Duodenal mucosa (tissue), 2 donors: ENCODE results near the gene SIK2.

Experiments used
- H3K27ac ChIP-seq: one replicate; pipeline ENCODE4 v1.7.0; 2013; ENCODE audit warnings: low read depth, low read length
- H3K27me3 ChIP-seq, 2 donors: one replicate each; pipeline ENCODE4 v1.7.0; 2013; ENCODE audit warnings: low read length in 2 of 2, control low read depth in 1 of 2; ENCODE audit not compliant: insufficient read depth in 2 of 2, control insufficient read depth in 1 of 2
- H3K36me3 ChIP-seq, 2 donors: one replicate each; pipeline ENCODE4 v1.7.0; 2013; ENCODE audit warnings: low read length in 2 of 2, control low read depth in 1 of 2; ENCODE audit not compliant: insufficient read depth in 2 of 2, control insufficient read depth in 1 of 2
- H3K4me1 ChIP-seq, 2 donors: one replicate each; pipeline ENCODE4 v1.7.0; 2013; ENCODE audit warnings: low read length in 2 of 2, control low read depth in 1 of 2; ENCODE audit not compliant: insufficient read depth in 2 of 2, control insufficient read depth in 1 of 2
- H3K4me3 ChIP-seq, 2 donors: one replicate each; pipeline ENCODE4 v1.7.0; 2013; ENCODE audit warnings: low read length in 2 of 2, low read depth in 1 of 2
- H3K9ac ChIP-seq, 2 donors: one replicate each; pipeline ENCODE4 v1.7.0; 2013; ENCODE audit warnings: low read length in 2 of 2, low read depth in 1 of 2
- H3K9me3 ChIP-seq, 2 donors: one replicate each; pipeline ENCODE4 v1.7.0; 2013; ENCODE audit warnings: low read length in 2 of 2, control low read depth in 1 of 2; ENCODE audit not compliant: control insufficient read depth in 1 of 2

SIK2 gene

DNA sequence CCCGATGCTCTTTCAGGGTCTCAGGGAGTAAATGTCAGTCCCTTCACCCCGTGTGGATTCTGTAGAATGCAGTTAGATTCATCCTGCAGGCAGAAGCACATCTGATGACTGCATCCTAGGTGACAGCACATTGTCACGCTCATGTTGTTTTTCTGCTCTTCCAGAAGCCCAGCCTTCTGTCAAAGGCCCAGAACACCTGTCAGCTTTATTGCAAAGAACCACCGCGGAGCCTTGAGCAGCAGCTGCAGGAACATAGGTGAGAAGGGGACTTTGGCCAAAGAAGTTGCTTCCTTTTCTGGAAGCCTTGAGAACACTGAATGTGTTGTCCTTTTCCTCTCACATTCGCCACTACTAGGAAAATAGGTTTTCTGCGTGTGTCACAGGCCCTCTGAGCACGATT is 120.3 kb downstream of the SIK2 start:
- H3K4me3 ChIP-seq, result no peak overlapping the region
- H3K27ac ChIP-seq, result no peak overlapping the region
- H3K4me1 ChIP-seq, result peaks cover 0 to 7% of the 10 kb centered on the region in 2 donors
- H3K9me3 ChIP-seq, result no peaks in the 10 kb centered on the region
- H3K27me3 ChIP-seq, result no peaks in the 10 kb centered on the region
- peaks cover 56 to 86% of the 10 kb centered on the region in 2 donors for H3K36me3 ChIP-seq
- no peak overlapping the region for H3K9ac ChIP-seq

DNA sequence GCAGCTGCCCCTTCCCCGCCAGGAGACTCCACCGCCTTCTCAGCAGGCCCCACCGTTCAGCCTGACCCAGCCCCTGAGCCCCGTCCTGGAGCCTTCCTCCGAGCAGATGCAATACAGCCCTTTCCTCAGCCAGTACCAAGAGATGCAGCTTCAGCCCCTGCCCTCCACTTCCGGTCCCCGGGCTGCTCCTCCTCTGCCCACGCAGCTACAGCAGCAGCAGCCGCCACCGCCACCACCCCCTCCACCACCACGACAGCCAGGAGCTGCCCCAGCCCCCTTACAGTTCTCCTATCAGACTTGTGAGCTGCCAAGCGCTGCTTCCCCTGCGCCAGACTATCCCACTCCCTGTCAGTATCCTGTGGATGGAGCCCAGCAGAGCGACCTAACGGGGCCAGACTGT is 121.3 kb downstream of the SIK2 start:
- no peaks in the 10 kb centered on the region for H3K9me3 ChIP-seq
- peaks cover 0 to 7% of the 10 kb centered on the region in 2 donors for H3K4me1 ChIP-seq
- no peaks in the 10 kb centered on the region for H3K27me3 ChIP-seq
- no peak overlapping the region for H3K27ac ChIP-seq
- H3K36me3 ChIP-seq, result peaks cover 56 to 89% of the 10 kb centered on the region in 2 donors
- H3K9ac ChIP-seq, result no peak overlapping the region
- no peak overlapping the region for H3K4me3 ChIP-seq

DNA sequence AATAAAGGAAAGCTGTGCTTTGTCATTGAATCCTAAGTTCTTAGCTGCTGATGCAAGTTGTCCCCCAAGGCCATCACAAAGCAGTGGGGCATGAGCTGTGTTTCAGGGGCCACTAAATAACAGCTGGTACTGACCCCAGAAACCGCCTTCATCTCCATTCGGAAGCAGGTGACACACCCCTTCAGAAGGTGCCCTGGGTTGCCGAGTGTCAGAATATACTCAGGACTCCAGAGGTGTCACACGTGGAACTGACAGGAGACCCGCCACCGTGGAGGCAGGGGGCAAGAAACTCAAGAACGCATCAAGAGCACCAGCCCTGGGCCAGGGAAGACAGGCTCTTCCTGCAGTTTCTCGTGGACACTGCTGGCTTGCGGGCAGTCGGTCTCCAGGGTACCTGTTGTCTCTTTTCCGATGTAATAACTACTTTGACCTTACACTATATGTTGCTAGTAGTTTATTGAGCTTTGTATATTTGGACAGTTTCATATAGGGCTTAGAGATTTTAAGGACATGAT is 122.4 kb downstream of the SIK2 start:
- peaks cover 0 to 7% of the 10 kb centered on the region in 2 donors for H3K4me1 ChIP-seq
- H3K4me3 ChIP-seq, result no peak overlapping the region
- H3K36me3 ChIP-seq, result peaks cover 60 to 81% of the 10 kb centered on the region in 2 donors
- H3K27me3 ChIP-seq, result no peaks in the 10 kb centered on the region
- no peaks in the 10 kb centered on the region for H3K9me3 ChIP-seq
- H3K9ac ChIP-seq, result no peak overlapping the region
- no peak overlapping the region for H3K27ac ChIP-seq

DNA sequence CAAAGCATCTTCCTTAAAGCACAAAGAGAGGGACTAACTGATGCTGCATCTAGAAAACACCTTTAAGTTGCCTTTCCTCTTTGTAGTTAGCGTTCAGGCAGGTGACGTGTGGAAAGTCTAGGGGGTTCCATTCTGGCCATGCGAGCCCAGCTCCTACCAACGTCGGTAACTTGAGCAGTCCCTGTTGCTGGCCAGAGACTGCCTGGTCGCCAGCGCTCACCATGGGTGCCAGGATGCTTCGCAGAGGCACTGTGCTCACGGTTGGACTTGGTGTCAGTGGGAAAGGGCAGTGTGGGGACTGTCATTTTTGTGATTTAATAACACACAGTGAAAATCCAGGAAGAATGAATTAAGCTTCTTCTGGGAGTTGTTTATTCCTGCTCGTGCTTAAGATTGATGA is 123.4 kb downstream of the SIK2 start:
- Histone ChIP-seq H3K36me3 (peaks cover 50 to 72% of the 10 kb centered on the region in 2 donors), H3K9ac (no peak overlapping the region)

DNA sequence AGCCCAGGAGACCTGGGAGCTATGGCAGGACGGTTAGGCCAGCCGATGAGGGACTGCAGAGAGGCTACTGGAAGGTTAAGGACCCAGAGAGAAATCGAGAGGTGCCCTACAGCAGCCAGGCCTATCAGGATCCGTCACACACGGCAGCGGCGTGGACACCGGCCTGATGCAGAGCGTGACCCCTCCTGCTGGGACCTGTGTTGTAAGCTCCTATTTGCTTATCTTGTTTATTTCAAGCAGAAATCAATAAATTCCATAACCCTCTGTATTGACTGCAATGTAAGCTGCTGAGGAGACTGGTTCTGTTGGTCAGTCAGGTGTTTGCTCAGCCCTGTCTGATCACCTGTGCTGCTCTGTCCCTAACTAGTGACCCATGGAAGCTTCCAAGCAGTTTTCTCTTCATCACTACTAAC is 124.1 kb downstream of the SIK2 start:
- no peak overlapping the region for H3K4me3 ChIP-seq
- no peak overlapping the region for H3K27ac ChIP-seq
- H3K9ac ChIP-seq, result no peak overlapping the region
- peaks cover 44 to 65% of the 10 kb centered on the region in 2 donors for H3K36me3 ChIP-seq
- H3K27me3 ChIP-seq, result no peaks in the 10 kb centered on the region
- no peaks in the 10 kb centered on the region for H3K9me3 ChIP-seq
- H3K4me1 ChIP-seq, result peaks cover 1 to 15% of the 10 kb centered on the region in 2 donors

More for the DNA sequence above, 123.4 kb downstream of the SIK2 start:
- Histone ChIP-seq H3K27me3 (no peaks in the 10 kb centered on the region), H3K4me3 (no peak overlapping the region), H3K9me3 (no peaks in the 10 kb centered on the region), H3K4me1 (peaks cover 0 to 9% of the 10 kb centered on the region in 2 donors), H3K27ac (no peak overlapping the region)

DNA sequence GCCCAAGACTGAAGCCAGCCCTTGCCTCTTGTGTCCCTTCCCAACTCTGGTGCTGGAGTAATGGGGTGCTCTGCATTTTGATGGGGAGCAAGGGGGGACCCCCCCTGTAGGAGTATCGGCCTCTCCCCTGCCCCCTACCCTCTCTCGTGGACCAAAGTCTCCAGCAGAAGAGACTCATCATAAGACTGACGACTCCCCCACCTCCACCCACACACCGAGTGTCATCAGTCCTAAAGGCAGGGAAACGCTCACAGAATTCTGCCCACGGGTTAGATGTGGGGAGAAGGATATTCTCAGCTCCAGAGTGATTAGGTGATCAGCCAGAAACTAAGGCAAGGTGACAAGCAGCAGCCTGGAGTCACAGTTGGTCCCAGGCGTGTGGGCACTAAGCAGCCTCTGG is 125.2 kb downstream of the SIK2 start:
- Histone ChIP-seq H3K27me3 (no peaks in the 10 kb centered on the region), H3K9ac (no peak overlapping the region), H3K4me3 (no peak overlapping the region), H3K27ac (no peak overlapping the region), H3K36me3 (peaks cover 34 to 54% of the 10 kb centered on the region in 2 donors), H3K4me1 (peaks cover 4 to 14% of the 10 kb centered on the region in 2 donors), H3K9me3 (no peaks in the 10 kb centered on the region)

DNA sequence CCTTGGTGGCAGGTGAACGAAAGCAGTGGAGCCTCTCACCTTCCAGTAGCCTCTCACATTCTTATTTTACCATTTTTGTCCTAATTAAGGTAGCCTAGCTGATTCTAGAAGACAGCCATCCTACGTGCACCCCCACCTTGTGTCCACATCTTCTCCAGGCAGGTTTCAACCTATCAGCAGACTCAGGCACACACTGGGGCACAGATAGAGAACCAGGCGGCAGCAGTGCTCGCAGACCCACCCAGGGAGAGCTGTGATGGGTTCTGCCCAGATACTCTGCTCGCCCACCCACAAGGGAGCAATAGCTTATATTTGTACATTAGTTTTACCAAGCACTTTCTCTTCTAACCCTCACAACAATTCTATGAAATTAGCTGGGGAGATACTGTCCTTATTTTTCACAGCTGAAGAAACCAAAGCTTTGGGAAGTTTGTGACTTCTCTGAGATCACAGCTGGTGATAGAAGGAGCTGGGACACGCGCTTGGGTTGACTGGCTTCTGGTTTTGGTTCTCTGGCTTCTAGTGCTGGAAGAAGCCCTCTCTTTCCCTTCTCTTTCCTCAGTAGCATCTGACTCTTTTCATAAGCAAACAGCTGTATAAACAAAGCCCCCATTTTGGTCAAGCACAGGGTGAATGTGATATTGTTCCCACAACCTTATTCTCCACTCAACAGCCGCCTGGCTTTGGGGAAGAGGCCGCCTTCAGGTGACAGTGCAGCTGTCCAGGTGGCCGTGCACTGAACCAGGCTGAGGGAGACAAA is 127.0 kb downstream of the SIK2 start:
- H3K4me1 ChIP-seq, result peaks cover 10 to 18% of the 10 kb centered on the region in 2 donors
- H3K4me3 ChIP-seq, result no peak overlapping the region
- no peaks in the 10 kb centered on the region for H3K27me3 ChIP-seq
- H3K9me3 ChIP-seq, result no peaks in the 10 kb centered on the region
- H3K9ac ChIP-seq, result no peak overlapping the region
- H3K27ac ChIP-seq, result peak overlapping the region; percentile 1
- H3K36me3 ChIP-seq, result peaks cover 19 to 36% of the 10 kb centered on the region in 2 donors

DNA sequence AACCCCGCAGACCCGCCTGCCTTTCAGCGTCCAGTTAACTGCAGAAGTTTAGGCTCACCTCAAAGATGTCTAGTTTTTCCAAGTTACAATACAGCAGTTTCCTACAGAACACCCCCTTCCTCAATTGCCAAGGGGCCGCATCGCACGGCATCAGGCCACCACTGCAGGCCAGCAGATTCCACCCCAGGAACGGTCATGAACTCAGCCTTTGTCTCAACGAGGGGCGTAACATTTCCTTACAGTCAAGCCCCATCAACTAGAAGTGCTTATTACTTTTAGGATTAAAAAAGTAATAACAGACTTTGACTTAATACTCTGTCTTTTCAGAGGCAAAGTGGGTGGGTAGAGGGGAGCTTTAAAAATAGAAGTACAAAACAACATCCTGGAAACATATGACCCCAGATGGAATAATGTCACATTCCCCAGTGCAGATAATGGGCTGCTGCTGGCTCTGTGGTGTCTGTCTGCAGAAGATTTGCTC is 127.6 kb downstream of the SIK2 start:
- Histone ChIP-seq H3K27me3 (no peaks in the 10 kb centered on the region), H3K27ac (no peak overlapping the region), H3K36me3 (peaks cover 13 to 29% of the 10 kb centered on the region in 2 donors), H3K9ac (no peak overlapping the region), H3K9me3 (no peaks in the 10 kb centered on the region), H3K4me1 (peaks cover 10 to 24% of the 10 kb centered on the region in 2 donors), H3K4me3 (no peak overlapping the region)

DNA sequence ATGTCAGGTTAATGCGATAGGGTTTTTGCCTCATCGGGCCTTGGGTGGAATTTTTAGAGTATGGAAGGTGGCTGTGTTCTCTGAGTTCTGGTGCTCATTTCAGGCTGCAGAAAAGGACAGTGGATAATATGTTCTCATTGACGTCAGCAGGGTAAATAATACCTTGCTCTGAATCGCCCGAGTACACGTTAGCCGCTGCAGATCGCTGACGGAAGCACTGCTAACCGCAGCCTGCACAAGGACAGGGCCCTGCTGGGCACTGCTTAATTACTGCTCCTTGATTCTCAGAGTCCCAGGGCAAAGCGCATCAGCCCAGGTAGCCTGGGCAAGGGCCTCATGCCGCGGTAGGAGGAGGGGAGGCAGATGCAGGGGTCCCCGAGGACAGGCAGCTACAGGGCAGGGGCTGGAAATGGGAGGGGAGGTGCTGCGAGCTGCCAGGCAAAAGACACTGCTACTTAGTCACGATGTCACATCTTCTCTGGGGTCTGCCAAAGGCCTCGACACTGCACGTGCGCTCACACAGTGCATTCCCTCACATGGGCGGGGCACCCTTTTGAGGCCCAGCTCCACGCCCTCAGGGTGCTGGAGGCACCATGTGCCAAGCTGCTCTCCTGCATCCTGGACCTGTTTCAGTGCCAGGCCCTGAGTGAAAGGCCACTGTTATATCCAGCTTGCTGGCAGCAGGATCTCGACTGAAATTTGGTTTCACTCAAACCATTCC is 128.8 kb downstream of the SIK2 start:
- no peaks in the 10 kb centered on the region for H3K27me3 ChIP-seq
- peaks cover 13 to 28% of the 10 kb centered on the region in 2 donors for H3K4me1 ChIP-seq
- H3K36me3 ChIP-seq, result peaks cover 5 to 18% of the 10 kb centered on the region in 2 donors
- no peak overlapping the region for H3K9ac ChIP-seq
- H3K27ac ChIP-seq, result peak overlapping the region; percentile 40
- no peaks in the 10 kb centered on the region for H3K9me3 ChIP-seq
- H3K4me3 ChIP-seq, result no peak overlapping the region

DNA sequence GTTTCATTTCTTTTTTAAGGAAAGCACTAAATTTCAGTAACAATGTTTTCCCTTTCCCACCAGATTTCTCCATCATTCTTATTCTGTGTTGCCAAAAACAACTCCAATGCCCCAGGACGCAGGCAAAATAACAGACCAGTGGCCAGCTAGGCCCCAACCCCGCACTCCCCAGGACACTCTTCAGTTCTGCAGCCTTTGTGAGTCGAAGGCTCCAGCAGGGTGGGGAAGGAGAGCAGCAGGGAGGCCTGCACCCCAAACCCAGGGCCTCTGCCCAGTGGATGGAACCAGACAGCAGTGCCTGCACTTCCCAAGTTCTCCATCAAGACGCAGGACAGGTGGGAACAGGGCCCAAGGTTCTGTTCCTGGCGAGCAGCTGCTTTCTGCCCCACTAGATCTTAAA is 129.6 kb downstream of the SIK2 start:
- no peak overlapping the region for H3K9ac ChIP-seq
- peaks cover 20 to 34% of the 10 kb centered on the region in 2 donors for H3K4me1 ChIP-seq
- H3K27me3 ChIP-seq, result no peaks in the 10 kb centered on the region
- H3K36me3 ChIP-seq, result peaks cover 5 to 10% of the 10 kb centered on the region in 2 donors
- H3K4me3 ChIP-seq, result no peak overlapping the region
- peak overlapping the region; percentile 40 for H3K27ac ChIP-seq
- no peaks in the 10 kb centered on the region for H3K9me3 ChIP-seq
